HepG2 (cell line): Measurements from ENCODE around the gene VAC14. TPM values are rescaled to one million over a fixed set of nuclear protein-coding genes. Genes with fewer than 3 reads are reported as not detected.

Source experiments
- CBX2 ChIP-seq, 2 experiments: fragments of 200-600 bp in 1 of 2; sonication (generic); formaldehyde crosslinking in 1 of 2; IDR thresholded peaks; 2 replicates each; pipeline versions ENCODE4 v1.7.0 to v1.8.1; 2018 to 2022; ENCODE audit warnings: low read depth in 2 of 2, low read length in 1 of 2, mild to moderate bottlenecking in 1 of 2, missing genetic modification reagents in 1 of 2
- DNMT3B ChIP-seq: conservative IDR thresholded peaks from 2 replicates; pipeline ENCODE4 v1.6.1; 2016; ENCODE audit warnings: missing biosample characterization, control low read depth
- DR1 ChIP-seq: sonication (generic); formaldehyde crosslinking; IDR thresholded peaks from 2 replicates; pipeline ENCODE4 v1.8.0; 2021; ENCODE audit warnings: mild to moderate bottlenecking, missing genetic modification reagents, inconsistent platforms
- ESRRA ChIP-seq: sonication (generic); formaldehyde crosslinking; IDR thresholded peaks from 2 replicates; pipeline ENCODE4 v1.5.1; 2020; ENCODE audit warnings: mild to moderate bottlenecking, low read depth, missing genetic modification reagents
- HNRNPUL1 ChIP-seq: fragments of 200-400 bp; formaldehyde crosslinking; IDR thresholded peaks from 2 replicates; pipeline ENCODE4 v1.6.1; 2017; ENCODE audit warnings: low read depth, mild to moderate bottlenecking, low read length, moderate library complexity
- MAFK ChIP-seq, 2 experiments: IDR thresholded peaks in 1 of 2; conservative IDR thresholded peaks in 1 of 2; 2 replicates each; pipeline ENCODE4 v1.6.1; 2011; ENCODE audit warnings: improper control_type of control experiment in 2 of 2, low read length in 2 of 2
- PCBP1 ChIP-seq: fragments of 200-400 bp; formaldehyde crosslinking; IDR thresholded peaks from 2 replicates; pipeline ENCODE4 v1.6.1; 2017; ENCODE audit warnings: mild to moderate bottlenecking, low read depth, low read length, borderline replicate concordance
- RARG ChIP-seq: sonication (generic); formaldehyde crosslinking; IDR thresholded peaks from 2 replicates; pipeline ENCODE4 v1.4.0; 2020; ENCODE audit warnings: low read depth, mild to moderate bottlenecking, missing genetic modification reagents
- REXO4 ChIP-seq: sonication (generic); formaldehyde crosslinking; IDR thresholded peaks from 2 replicates; pipeline ENCODE4 v1.8.0; 2022; ENCODE audit warnings: missing genetic modification reagents, mild to moderate bottlenecking, borderline replicate concordance
- SMAD9 ChIP-seq: sonication (generic); formaldehyde crosslinking; IDR thresholded peaks from 2 replicates; pipeline ENCODE4 v1.5.1; 2020; ENCODE audit warnings: mild to moderate bottlenecking, missing genetic modification reagents
- ZNF367 ChIP-seq: sonication (generic); formaldehyde crosslinking; IDR thresholded peaks from 2 replicates; pipeline ENCODE4 v1.4.0; 2020; ENCODE audit warnings: missing genetic modification reagents, borderline replicate concordance
- ZNF441 ChIP-seq: sonication (generic); formaldehyde crosslinking; IDR thresholded peaks from 2 replicates; pipeline ENCODE4 v1.7.0; 2021; ENCODE audit warnings: missing genetic modification reagents, borderline replicate concordance
- ZNF550 ChIP-seq: sonication (generic); formaldehyde crosslinking; IDR thresholded peaks from 2 replicates; pipeline ENCODE4 v1.4.0; 2020; ENCODE audit warnings: mild to moderate bottlenecking, missing genetic modification reagents, borderline replicate concordance
- ZNF589 ChIP-seq: sonication (generic); formaldehyde crosslinking; conservative IDR thresholded peaks from 2 replicates; pipeline ENCODE4 v1.8.0; 2022; ENCODE audit warnings: mild to moderate bottlenecking, moderate library complexity, missing genetic modification reagents
- ZNF660 ChIP-seq: sonication (generic); formaldehyde crosslinking; IDR thresholded peaks from 2 replicates; pipeline ENCODE4 v1.5.1; 2020; ENCODE audit warnings: mild to moderate bottlenecking, low read depth, missing genetic modification reagents, borderline replicate concordance
- ZNF768 ChIP-seq: sonication (generic); formaldehyde crosslinking; IDR thresholded peaks from 2 replicates; pipeline ENCODE4 v1.4.0; 2020; ENCODE audit warnings: missing genetic modification reagents
- ZNF781 ChIP-seq: sonication (generic); formaldehyde crosslinking; IDR thresholded peaks from 2 replicates; pipeline ENCODE4 v1.5.1; 2020; ENCODE audit warnings: borderline replicate concordance, mild to moderate bottlenecking, missing genetic modification reagents; ENCODE audit errors: not compliant biosample characterization
- polyA plus RNA-seq, 8 experiments: library from polyadenylated mRNA; depleted of rRNA in 3 of 8; stranded (reverse) in 7 of 8; unstranded in 1 of 8; fragments of >200 nt; fragmentation: Illumina TruSeq in 4 of 8; extraction: Trizol in 4 of 8; gene quantifications; 2 replicates each; pipeline versions ENCODE4 v1.2.1 to v1.2.3, GENCODE V29; 2011 to 2016; ENCODE audit warnings: low read depth in 4 of 8, missing spikeins in 1 of 8, mixed read lengths in 1 of 8; ENCODE audit not compliant: insufficient read depth in 1 of 8
- total RNA-seq, 5 experiments: library from RNA; depleted of rRNA; stranded (reverse); fragments of >200 nt; fragmentation: Illumina TruSeq; extraction: Trizol; gene quantifications; 2 replicates each; pipeline ENCODE4 v1.2.3, GENCODE V29; 2016; ENCODE audit warnings: low read depth in 1 of 5
- TF ChIP-seq, protein P1 (sequence below): IDR thresholded peaks from 2 replicates; pipeline ENCODE4 v1.6.1; 2016; ENCODE audit warnings: low read depth, missing genetic modification reagents, missing compliant biosample characterization
- TF ChIP-seq, protein P2 (sequence below): IDR thresholded peaks from 2 replicates; pipeline ENCODE4 v1.6.1; 2016; ENCODE audit warnings: missing compliant biosample characterization, missing genetic modification reagents, borderline replicate concordance
- TF ChIP-seq, protein P3 (sequence below): sonication (generic); formaldehyde crosslinking; IDR thresholded peaks from 2 replicates; pipeline ENCODE4 v1.5.1; 2020; ENCODE audit warnings: mild to moderate bottlenecking, missing genetic modification reagents, borderline replicate concordance

The VAC14 gene
- total and polyA plus RNA-seq, 2 of the 13 experiments (the other 11 are each of a cell fraction or from before 2014, with no cell fraction given): 23.5 to 24.6 TPM

DNA sequence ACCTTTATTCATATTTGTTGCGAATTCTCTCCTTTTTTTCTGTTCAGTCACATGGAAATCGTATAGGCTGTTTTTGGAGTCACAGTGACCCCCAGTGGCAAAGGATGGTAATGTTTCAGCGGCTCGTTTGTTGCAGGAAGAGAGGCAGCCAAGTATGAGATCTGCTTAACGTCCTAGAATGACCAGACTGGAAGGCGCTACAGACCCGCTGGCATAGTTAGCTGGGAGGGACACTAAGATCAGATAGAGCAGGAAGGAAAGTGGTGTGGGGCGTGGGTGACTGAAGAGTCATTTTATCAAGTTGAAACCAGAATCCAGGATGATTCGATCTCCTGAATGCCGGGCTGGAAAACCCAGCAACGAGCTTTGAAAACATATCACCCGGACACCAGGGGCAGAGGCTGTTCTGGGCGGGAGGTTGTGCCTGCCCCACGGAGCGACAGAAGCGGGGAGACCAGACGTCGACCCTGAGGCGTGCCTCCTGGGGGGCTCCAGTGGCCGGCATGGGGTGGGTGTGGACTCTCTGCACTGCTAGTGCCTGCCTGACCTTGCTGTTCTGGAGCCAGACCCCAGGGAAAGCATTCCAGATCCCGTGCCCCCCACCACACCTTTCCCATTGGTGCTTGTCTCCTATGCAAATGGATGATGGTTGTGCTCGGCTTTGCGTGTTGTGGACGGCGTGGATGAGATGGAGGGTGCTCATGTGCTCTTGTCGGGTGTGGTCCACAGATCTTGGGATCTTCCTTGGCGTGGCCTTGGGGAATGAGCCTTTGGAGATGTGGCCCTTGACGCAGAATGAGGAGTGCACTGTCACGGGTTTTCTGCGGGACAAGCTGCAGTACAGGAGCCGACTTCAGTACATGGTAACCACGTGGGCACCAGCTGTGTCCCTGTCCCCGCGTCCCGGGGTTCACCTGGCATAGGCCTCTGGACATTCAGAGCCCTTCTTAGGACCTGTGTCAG is 146.9 kb downstream of the VAC14 start (continued):
- peak; percentile 32; the same call in 1 of the 2 replicates for TF ChIP-seq ZNF768 (CRISPR knock-in tag)
- TF ChIP-seq CBX2 (IDR thresholded peaks at IDR 0.05; ENCODE audit: low read depth, low read length): no peak
- TF ChIP-seq CBX2 (CRISPR knock-in tag; IDR thresholded peaks at IDR 0.05; ENCODE audit: low read depth): no peak
- no peak for TF ChIP-seq ZNF367 (CRISPR knock-in tag)
- no peak for TF ChIP-seq SMAD9
- no peak for TF ChIP-seq HNRNPUL1
- no peak for TF ChIP-seq PCBP1
- TF ChIP-seq, protein P1, sequence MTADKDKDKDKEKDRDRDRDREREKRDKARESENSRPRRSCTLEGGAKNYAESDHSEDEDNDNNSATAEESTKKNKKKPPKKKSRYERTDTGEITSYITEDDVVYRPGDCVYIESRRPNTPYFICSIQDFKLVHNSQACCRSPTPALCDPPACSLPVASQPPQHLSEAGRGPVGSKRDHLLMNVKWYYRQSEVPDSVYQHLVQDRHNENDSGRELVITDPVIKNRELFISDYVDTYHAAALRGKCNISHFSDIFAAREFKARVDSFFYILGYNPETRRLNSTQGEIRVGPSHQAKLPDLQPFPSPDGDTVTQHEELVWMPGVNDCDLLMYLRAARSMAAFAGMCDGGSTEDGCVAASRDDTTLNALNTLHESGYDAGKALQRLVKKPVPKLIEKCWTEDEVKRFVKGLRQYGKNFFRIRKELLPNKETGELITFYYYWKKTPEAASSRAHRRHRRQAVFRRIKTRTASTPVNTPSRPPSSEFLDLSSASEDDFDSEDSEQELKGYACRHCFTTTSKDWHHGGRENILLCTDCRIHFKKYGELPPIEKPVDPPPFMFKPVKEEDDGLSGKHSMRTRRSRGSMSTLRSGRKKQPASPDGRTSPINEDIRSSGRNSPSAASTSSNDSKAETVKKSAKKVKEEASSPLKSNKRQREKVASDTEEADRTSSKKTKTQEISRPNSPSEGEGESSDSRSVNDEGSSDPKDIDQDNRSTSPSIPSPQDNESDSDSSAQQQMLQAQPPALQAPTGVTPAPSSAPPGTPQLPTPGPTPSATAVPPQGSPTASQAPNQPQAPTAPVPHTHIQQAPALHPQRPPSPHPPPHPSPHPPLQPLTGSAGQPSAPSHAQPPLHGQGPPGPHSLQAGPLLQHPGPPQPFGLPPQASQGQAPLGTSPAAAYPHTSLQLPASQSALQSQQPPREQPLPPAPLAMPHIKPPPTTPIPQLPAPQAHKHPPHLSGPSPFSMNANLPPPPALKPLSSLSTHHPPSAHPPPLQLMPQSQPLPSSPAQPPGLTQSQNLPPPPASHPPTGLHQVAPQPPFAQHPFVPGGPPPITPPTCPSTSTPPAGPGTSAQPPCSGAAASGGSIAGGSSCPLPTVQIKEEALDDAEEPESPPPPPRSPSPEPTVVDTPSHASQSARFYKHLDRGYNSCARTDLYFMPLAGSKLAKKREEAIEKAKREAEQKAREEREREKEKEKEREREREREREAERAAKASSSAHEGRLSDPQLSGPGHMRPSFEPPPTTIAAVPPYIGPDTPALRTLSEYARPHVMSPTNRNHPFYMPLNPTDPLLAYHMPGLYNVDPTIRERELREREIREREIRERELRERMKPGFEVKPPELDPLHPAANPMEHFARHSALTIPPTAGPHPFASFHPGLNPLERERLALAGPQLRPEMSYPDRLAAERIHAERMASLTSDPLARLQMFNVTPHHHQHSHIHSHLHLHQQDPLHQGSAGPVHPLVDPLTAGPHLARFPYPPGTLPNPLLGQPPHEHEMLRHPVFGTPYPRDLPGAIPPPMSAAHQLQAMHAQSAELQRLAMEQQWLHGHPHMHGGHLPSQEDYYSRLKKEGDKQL (CRISPR knock-in tag): no peak
- TF ChIP-seq, protein P2, sequence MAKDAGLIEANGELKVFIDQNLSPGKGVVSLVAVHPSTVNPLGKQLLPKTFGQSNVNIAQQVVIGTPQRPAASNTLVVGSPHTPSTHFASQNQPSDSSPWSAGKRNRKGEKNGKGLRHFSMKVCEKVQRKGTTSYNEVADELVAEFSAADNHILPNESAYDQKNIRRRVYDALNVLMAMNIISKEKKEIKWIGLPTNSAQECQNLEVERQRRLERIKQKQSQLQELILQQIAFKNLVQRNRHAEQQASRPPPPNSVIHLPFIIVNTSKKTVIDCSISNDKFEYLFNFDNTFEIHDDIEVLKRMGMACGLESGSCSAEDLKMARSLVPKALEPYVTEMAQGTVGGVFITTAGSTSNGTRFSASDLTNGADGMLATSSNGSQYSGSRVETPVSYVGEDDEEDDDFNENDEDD (CRISPR knock-in tag): no peak; the same call in 1 of the 2 replicates
- no peak for TF ChIP-seq ZNF781 (CRISPR knock-in tag)
- TF ChIP-seq DNMT3B (CRISPR knock-in tag): 0 out of 2 replicates have a peak, but pooled peaks have one; percentile 64
- TF ChIP-seq REXO4: no peak
- 0 out of 2 replicates have a peak, but pooled peaks have one; percentile 27 for TF ChIP-seq ZNF441 (CRISPR knock-in tag)
- TF ChIP-seq, protein P3, sequence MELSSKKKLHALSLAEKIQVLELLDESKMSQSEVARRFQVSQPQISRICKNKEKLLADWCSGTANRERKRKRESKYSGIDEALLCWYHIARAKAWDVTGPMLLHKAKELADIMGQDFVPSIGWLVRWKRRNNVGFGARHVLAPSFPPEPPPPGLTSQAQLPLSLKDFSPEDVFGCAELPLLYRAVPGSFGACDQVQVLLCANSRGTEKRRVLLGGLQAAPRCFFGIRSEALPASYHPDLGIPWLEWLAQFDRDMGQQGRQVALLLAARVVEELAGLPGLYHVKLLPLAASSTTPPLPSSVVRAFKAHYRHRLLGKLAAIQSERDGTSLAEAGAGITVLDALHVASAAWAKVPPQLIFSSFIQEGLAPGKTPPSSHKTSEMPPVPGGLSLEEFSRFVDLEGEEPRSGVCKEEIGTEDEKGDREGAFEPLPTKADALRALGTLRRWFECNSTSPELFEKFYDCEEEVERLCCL (CRISPR knock-in tag): no peak
- 0 out of 2 replicates have a peak, but pooled peaks have one; percentile 24 for TF ChIP-seq DR1 (CRISPR knock-in tag)
- TF ChIP-seq MAFK (conservative IDR thresholded peaks at IDR 0.05 in 1 of 2, IDR thresholded peaks at IDR 0.05 in 1 of 2; ENCODE audit: low read length in 2 of 2): no peak
- peak; percentile 39; the same call in 1 of the 2 replicates for TF ChIP-seq ESRRA (CRISPR knock-in tag)
- TF ChIP-seq ZNF660 (CRISPR knock-in tag): no peak
- TF ChIP-seq ZNF550 (CRISPR knock-in tag): no peak
- no peak for TF ChIP-seq ZNF589
- no peak for TF ChIP-seq RARG
